ENCODE data around the gene DNER. TPM values are rescaled to one million over a fixed set of nuclear protein-coding genes. Genes with fewer than 3 reads are reported as not detected.

The DNER gene
- total RNA-seq, 1 experiment from 2014 or later, result 2.9 TPM

DNA sequence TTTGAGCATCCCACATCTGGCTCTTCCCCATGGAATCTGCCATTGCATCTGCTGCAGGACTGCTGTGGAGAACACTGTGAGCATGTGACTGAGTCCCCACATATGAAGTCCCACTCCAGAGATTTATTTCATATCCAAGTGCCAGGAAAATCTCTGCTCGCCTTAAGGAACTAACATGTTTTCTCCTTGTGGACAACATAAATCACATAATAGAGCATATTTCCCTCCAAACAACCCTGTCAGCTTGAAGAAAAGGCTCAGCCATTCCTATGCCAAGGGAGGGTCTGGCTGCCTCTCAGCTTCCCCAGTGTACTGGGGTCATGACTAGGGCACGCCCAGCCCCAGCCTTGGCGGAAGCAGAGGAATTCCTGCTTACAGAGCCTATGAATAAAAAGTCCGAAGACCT is 193.7 kb downstream of the DNER start (continued):
- TF ChIP-seq, protein P1, sequence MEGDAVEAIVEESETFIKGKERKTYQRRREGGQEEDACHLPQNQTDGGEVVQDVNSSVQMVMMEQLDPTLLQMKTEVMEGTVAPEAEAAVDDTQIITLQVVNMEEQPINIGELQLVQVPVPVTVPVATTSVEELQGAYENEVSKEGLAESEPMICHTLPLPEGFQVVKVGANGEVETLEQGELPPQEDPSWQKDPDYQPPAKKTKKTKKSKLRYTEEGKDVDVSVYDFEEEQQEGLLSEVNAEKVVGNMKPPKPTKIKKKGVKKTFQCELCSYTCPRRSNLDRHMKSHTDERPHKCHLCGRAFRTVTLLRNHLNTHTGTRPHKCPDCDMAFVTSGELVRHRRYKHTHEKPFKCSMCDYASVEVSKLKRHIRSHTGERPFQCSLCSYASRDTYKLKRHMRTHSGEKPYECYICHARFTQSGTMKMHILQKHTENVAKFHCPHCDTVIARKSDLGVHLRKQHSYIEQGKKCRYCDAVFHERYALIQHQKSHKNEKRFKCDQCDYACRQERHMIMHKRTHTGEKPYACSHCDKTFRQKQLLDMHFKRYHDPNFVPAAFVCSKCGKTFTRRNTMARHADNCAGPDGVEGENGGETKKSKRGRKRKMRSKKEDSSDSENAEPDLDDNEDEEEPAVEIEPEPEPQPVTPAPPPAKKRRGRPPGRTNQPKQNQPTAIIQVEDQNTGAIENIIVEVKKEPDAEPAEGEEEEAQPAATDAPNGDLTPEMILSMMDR (IDR thresholded peaks at IDR 0.05 in 2 of 3, conservative IDR thresholded peaks at IDR 0.05 in 1 of 3; ENCODE audit: borderline replicate concordance in 1 of 3, insufficient read depth in 1 of 3, low read depth in 2 of 3, low read length in 2 of 3), result no peak
- no peak for TF ChIP-seq CEBPB (IDR thresholded peaks at IDR 0.05; ENCODE audit: low read depth)
- TF ChIP-seq, protein P2, sequence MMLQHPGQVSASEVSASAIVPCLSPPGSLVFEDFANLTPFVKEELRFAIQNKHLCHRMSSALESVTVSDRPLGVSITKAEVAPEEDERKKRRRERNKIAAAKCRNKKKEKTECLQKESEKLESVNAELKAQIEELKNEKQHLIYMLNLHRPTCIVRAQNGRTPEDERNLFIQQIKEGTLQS (IDR thresholded peaks at IDR 0.05), result no peak
- TF ChIP-seq EGR1 (IDR thresholded peaks at IDR 0.05; ENCODE audit: low read depth), result no peak
- no peak for TF ChIP-seq RAD21 (IDR thresholded peaks at IDR 0.05; ENCODE audit: low read depth)

DNA sequence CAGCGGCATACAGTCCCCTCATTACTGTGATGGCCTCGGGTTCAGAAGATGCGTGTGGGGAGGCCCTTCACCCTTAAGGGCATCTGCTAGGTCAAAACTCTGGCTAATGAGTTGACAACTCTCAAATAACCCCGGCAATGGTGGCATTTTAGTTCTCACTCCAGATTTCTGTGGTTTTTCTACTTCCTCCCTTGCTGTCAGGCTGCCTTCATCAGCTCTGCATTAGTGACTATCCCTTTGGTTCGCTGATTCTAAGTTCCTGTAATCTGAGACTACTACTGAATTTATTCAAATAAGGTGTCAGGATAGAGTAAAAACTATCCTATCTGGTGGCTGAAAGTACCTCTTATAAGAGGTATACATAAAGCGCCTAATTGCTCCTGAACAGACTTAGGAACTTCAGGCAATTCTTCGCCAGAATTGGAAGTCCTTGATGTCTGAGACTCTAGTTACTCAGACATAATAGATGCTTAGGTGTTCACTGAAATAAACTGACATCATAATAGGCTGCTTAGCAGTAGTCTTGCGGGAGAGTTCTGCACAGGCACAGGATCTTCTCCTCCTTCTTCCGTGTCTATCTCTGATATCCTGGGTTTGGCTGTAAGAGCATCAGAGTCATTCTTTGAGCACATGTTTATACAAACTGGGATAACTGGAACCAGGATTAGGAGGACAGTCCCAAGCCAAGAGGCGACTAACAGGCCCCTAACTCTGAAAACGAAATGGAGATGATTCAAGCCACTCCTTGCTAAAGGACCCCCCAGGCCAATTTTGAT is 194.5 kb downstream of the DNER start:
- Histone ChIP-seq H3K9ac (ENCODE audit: low read length) (no peak overlapping the region), H3K79me2 (ENCODE audit: insufficient read depth, low read length) (no peaks in the 10 kb centered on the region), H3K27me3 (ENCODE audit: insufficient read depth, low read length) (no peaks in the 10 kb centered on the region; the same call in 1 of the 2 replicates), H3K27ac (ENCODE audit: low read depth, low read length) (no peak overlapping the region), H3K4me1 (ENCODE audit: control insufficient read depth in 1 of 2, insufficient read depth in 2 of 2, low read length in 2 of 2) (no peaks in the 10 kb centered on the region), H3K9me3 (ENCODE audit: control insufficient read depth in 1 of 2, insufficient read depth in 1 of 2, low read depth in 1 of 2, low read length in 2 of 2) (no peaks in the 10 kb centered on the region), H3K36me3 (ENCODE audit: control insufficient read depth in 1 of 2, insufficient read depth in 2 of 2, low read length in 2 of 2) (no peaks in the 10 kb centered on the region), H3K4me3 (replicated peaks in 1 of 2; ENCODE audit: low read depth in 1 of 2, low read length in 2 of 2) (no peak overlapping the region), H3K9me2 (ENCODE audit: insufficient read depth) (no peaks in the 10 kb centered on the region), H3K4me2 (ENCODE audit: low read length) (no peak overlapping the region), H4K20me1 (ENCODE audit: insufficient read depth) (no peaks in the 10 kb centered on the region), H2AFZ (ENCODE audit: low read depth, low read length, poor library complexity, severe bottlenecking) (no peak overlapping the region)
- ChIA-PET CTCF (no interaction called here), RAD21 (ENCODE audit: low non-redundant PET in 1 of 2, low total read pairs in 2 of 2, uncharacterized antibody in 2 of 2, unreplicated experiment in 2 of 2) (no interaction called here), POLR2A (no interaction called here)
- DNase-seq (ENCODE audit: low read depth, low spot score), result no peak
- no peak for TF ChIP-seq POLR2AphosphoS5 (IDR thresholded peaks at IDR 0.05; ENCODE audit: low read depth, low read length)
- TF ChIP-seq RAD21 (IDR thresholded peaks at IDR 0.05; ENCODE audit: low read depth), result no peak
- no peak for TF ChIP-seq SIN3A (IDR thresholded peaks at IDR 0.05; ENCODE audit: low read depth)
- TF ChIP-seq ELF1 (IDR thresholded peaks at IDR 0.05; ENCODE audit: borderline replicate concordance, low read depth), result no peak
- TF ChIP-seq, protein P3, sequence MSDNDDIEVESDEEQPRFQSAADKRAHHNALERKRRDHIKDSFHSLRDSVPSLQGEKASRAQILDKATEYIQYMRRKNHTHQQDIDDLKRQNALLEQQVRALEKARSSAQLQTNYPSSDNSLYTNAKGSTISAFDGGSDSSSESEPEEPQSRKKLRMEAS (IDR thresholded peaks at IDR 0.05), result no peak
- no peak for TF ChIP-seq TCF7L2 (IDR thresholded peaks at IDR 0.05; ENCODE audit: borderline replicate concordance, extremely low read depth, insufficient read depth, insufficient read length)
- no peak for TF ChIP-seq JUND (IDR thresholded peaks at IDR 0.05)
- no peak for TF ChIP-seq ZFX (IDR thresholded peaks at IDR 0.05)
- TF ChIP-seq CBX3 (IDR thresholded peaks at IDR 0.05; ENCODE audit: low read depth), result no peak
- no peak for TF ChIP-seq ZNF274 (IDR thresholded peaks at IDR 0.05; ENCODE audit: low read depth, low read length)
- TF ChIP-seq CEBPB (IDR thresholded peaks at IDR 0.05; ENCODE audit: low read depth), result no peak
- TF ChIP-seq EZH2 (IDR thresholded peaks at IDR 0.05), result no peak
- TF ChIP-seq, protein P2 (IDR thresholded peaks at IDR 0.05), result no peak
- TF ChIP-seq YY1 (IDR thresholded peaks at IDR 0.05; ENCODE audit: extremely low read depth, insufficient replicate concordance, low read depth, low read length), result no peak
- TF ChIP-seq, protein P1 (IDR thresholded peaks at IDR 0.05 in 2 of 3, conservative IDR thresholded peaks at IDR 0.05 in 1 of 3; ENCODE audit: borderline replicate concordance in 1 of 3, insufficient read depth in 1 of 3, low read depth in 2 of 3, low read length in 2 of 3), result no peak
- no peak for TF ChIP-seq SP1 (IDR thresholded peaks at IDR 0.05; ENCODE audit: low read depth)
- no peak for TF ChIP-seq POLR2A (IDR thresholded peaks at IDR 0.05; ENCODE audit: borderline replicate concordance, extremely low read depth, insufficient read depth, insufficient read length)
- TF ChIP-seq SRF (IDR thresholded peaks at IDR 0.05; ENCODE audit: low read depth), result no peak
- TF ChIP-seq EGR1 (IDR thresholded peaks at IDR 0.05; ENCODE audit: low read depth), result no peak
- TF ChIP-seq FOSL1 (IDR thresholded peaks at IDR 0.05; ENCODE audit: low read depth), result no peak
- no TSS peak for BruUV-seq (replicated peaks)
- intact Hi-C loops (cut with micrococcal nuclease), result no loop called here
- ATAC-seq, result no peak

All from HCT116 (cell line).